CD4-positive, alpha-beta T cell treated with Interleukin-17A for 1 hour (primary cell): ENCODE data around the gene CBX2.
"Not testable (repeated sequence)": the region's sequence is repeated elsewhere in the genome, so short reads cannot be mapped to it uniquely, and the experiment has no call there.

ENCODE experiments used
- DNase-seq: peaks from one replicate; pipeline ENCODE4 v3.0.0-alpha.2; 2020

Gene CBX2

DNA sequence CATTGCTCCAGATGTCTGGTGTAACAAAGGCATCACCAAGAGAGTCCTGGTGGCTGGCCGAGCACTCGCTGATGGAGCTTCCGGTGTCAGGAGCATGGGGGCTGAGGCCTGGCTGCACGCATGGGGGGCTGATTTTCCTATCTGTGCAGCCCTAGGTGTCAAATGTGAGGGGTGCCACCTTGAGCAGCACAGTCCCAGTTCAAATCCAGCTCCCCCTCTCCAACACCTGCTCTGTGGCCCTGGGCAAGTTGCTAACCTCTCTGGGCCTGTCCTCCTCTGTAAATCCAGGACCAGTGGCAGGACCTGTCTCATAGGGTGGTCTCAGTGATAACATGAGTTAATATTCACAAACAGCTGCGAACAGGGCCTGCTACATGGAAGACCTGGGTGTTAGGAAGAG is 34.3 kb upstream of the CBX2 start:
- no peak for DNase-seq

- DNase-seq = no peak
These were observed 32.3 kb upstream of the CBX2 start for GRCh38 chr17:79745641-79746105.

- DNase-seq = no peak
These were observed 30.9 kb upstream of the CBX2 start for GRCh38 chr17:79746889-79747507.

GRCh38 chr17:79747508-79748294 is 30.2 kb upstream of the CBX2 start:
- no peak for DNase-seq

- no peak for DNase-seq
These were observed 29.5 kb upstream of the CBX2 start for GRCh38 chr17:79748295-79749099.

DNA sequence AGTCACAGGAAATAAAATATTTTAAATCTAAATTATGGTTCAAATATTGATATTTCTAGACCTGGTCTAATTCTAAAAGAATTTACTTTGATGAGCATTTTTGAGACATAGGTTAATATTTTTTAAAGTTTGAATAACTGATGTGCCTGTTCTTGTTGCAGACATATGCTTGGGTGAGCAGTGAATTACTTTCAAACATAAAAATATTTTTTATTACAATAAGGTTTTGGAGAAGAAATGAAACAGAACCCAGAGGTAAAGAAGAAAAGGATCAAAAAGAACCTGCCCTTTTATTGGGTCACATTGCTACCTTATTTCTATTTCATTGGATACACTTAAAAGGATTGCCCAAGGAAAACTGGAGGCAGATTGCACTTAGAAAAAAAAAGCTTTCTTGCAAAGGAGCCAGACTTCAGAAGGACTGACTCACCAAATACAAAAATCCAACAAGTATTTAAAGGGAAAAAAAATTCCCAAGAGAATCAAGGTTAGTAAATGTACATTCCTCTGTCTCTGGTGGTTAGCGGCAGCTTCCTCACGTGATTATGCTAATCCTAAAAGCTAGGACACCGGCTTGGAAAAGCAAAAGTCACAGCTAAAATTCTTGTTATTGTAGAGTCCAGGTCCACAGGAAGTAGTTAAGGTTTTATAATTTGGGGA is 28.7 kb upstream of the CBX2 start:
- no peak for DNase-seq

DNA sequence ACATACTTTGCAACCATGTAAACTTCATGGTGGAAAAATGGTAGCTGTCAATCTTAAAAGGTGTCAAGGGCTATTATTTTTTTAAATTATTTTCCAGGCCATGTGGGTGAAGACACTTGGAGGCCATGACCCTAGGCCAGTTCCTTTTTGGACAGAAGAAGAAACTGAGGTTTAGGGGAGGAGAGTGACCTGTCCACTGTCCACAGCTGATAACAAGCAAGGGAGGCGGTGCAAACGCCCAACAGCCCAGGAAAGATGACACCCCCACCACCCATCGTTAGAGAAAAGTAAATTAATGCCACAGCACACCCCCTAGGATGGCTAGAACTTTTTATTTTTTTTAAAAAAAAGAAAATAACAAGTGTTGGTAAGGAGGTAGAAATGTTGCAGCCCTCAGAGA is 28.0 kb upstream of the CBX2 start:
- DNase-seq = no peak

- DNase-seq = no peak
These were observed 27.1 kb upstream of the CBX2 start for GRCh38 chr17:79750650-79751545.

DNA sequence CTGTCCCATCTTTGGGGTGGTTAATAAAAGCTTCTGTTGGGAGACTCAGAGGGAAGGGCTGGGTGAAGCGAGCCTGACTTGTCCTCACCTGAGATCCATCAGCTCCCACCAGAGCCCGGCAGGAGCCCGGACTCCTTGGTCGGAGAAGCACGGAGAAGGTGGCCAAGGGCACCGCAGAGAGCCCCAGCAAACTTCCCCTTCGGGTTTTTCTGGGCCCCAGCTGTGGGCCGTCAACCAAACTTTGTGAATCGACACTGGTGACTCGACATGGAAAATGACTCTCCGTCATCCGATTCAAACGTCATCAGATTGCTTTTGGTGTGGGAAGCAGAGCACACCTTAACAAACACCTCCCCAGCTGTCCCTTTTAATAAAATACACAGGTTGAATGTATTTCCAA is 25.8 kb upstream of the CBX2 start:
- no peak for DNase-seq

GRCh38 chr17:79754370-79754769 is 23.6 kb upstream of the CBX2 start:
- no peak for DNase-seq

GRCh38 chr17:79754903-79755302 is 23.0 kb upstream of the CBX2 start:
- DNase-seq = not testable (repeated sequence)

- DNase-seq = no peak
These were observed 22.4 kb upstream of the CBX2 start for GRCh38 chr17:79755591-79755990.

DNA sequence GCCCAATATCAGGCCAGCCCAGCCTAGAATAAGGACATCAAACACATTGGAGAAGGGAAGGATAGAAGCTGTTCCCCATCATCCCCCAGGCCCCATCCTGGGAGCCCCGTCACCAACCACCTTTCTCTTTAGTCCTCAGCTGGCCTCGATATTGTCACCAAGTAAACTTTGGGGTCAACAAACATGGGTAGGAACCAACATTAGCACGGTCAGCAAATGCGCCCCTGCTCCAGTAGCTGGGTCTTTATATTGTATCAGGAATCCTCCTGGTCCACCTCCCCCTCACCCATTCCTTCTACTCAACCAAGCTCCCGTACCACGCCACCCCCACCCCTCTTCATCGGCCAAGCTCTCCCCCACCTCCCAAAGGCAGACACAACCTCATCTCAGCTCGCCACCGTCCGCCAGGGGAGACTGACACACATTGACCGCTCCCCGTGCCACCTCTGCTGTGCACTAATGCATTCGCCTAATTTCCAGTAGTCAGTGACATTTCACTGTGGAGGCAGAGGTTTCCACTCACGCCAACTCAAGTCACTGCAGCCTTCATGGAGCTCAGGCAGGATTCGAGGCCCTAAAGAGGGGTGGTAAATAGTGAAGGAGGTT is 20.7 kb upstream of the CBX2 start:
- no peak for DNase-seq

DNA sequence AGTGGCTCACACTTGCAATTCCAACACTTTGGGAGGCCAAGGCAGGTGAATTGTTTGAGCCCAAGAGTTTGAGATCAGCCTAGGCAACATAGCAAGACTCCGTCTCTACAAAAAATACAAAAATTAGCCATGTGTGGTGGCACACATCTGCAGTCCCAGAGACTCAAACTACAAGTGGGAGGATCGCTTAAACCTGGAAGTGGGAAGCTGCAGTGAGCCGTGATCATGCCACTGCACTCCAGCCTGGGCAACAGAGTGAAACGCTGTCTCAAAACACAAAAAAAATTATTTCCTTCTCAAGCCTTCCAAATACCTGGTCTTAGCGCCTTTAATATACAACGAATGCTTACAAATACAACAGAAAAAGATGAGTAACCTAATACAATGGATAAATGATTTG is 19.7 kb upstream of the CBX2 start:
- no peak for DNase-seq

DNA sequence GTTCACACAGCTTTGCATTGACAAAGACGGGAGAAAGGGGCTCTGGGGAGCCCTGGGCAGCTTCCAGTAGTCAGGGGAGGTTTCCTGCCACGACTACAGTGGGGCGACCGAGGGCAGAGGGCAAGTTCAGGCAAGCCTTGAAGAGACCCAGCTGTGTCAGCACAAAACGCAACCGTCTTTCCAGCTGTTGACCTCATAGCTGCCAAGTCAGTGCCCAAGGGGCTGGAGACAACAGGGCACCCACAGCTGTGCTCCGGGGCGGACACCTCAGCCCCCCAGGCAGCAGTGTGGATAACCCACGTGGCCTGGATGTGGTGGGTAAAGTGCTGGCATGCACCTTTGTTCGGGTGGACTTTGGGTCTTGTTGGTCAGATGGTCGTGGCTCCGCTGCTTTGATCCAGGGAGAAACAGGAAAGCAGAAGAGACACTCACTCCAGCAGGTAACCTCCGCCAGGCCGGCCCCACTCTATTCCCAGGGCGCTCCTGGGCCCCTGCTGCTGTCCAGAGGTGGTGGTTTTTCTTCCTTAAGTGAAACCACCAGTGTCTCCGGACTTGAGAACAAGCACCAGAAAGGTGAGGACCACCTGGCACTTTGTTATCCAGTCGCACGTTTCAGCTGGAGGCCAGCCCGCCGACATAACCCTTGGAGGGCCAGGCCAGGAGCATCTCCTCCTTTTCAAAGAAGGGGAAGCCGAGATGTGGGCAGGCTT is 17.6 kb upstream of the CBX2 start:
- no peak for DNase-seq

- DNase-seq = no peak
These were observed 15.9 kb upstream of the CBX2 start for GRCh38 chr17:79761894-79762589.

DNA sequence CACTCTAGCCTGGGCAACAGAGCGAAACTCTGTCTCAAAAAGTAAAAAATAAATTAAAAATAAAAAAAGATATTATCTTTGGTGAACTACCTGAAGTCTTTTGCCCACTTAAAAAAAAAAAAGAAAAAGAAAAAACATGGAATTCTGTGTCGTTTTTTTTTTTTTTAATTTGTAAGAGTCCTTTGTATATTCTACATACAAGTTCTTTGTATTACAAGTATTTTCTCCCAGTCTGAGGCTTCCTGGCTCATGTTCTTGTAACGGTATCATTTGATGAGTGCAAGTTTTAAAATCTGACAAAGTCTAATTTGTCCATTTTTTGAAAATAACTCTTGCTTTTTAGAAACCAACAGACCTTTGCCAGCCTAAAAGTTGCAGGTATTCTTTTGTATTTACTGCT is 12.2 kb upstream of the CBX2 start:
- no peak for DNase-seq

- DNase-seq = no peak
These were observed 8.1 kb upstream of the CBX2 start for GRCh38 chr17:79769570-79770506.

- DNase-seq = no peak
These were observed 6.7 kb upstream of the CBX2 start for GRCh38 chr17:79771276-79771675.
